K562 (cell line): Measurements from ENCODE around the gene ATE1. TPM values are rescaled to one million over a fixed set of nuclear protein-coding genes. Genes with fewer than 3 reads are reported as not detected.

Experiments
- ATF7 ChIP-seq: fragments of 450-650 bp; IDR thresholded peaks from 2 replicates; pipeline ENCODE4 v1.7.1; 2014; ENCODE audit warnings: mild to moderate bottlenecking, moderate library complexity
- ERF ChIP-seq: fragments of 450-650 bp; formaldehyde crosslinking; IDR thresholded peaks from 2 replicates; pipeline ENCODE4 v1.4.0; 2020; ENCODE audit warnings: mild to moderate bottlenecking, mixed read lengths
- FIP1L1 ChIP-seq: fragments of 200-400 bp; formaldehyde crosslinking; IDR thresholded peaks from 2 replicates; pipeline ENCODE4 v1.6.1; 2018; ENCODE audit warnings: mild to moderate bottlenecking, low read depth, low read length; ENCODE audit not compliant: poor library complexity, severe bottlenecking
- ILF3 ChIP-seq: fragments of 450-650 bp; IDR thresholded peaks from 2 replicates; pipeline ENCODE4 v1.6.1; 2018; ENCODE audit warnings: antibody characterized with exemption, mild to moderate bottlenecking, moderate library complexity, borderline replicate concordance
- polyA plus RNA-seq, 8 experiments: library from polyadenylated mRNA; depleted of rRNA in 4 of 8; stranded (reverse) in 5 of 8; unstranded in 3 of 8; fragments of >200 nt; fragmentation: Nextera tagmentation in 2 of 8; fragmentation: Illumina TruSeq in 1 of 8; extraction: Ambion mirVana in 2 of 8; extraction: Trizol in 1 of 8; gene quantifications; 2 replicates each; pipeline versions ENCODE4 v1.2.1 to v1.2.3, GENCODE V29; 2011 to 2014; ENCODE audit warnings: inconsistent platforms in 1 of 8, missing spikeins in 1 of 8
- total RNA-seq, 7 experiments: library from RNA; depleted of rRNA in 6 of 7; stranded (reverse); fragments of >200 nt in 6 of 7; fragmentation: Illumina TruSeq in 2 of 7; extraction: Trizol in 2 of 7; gene quantifications; 2 replicates each; pipeline versions ENCODE4 v1.2.1 to v1.2.3, GENCODE V29; 2011 to 2021; ENCODE audit warnings: low replicate concordance in 1 of 7
- TF ChIP-seq, protein P1 (sequence below), 2 experiments: fragments of 450-650 bp in 1 of 2; sonication (generic) in 1 of 2; formaldehyde crosslinking in 1 of 2; IDR thresholded peaks; 2 replicates each; pipeline versions ENCODE4 v1.7.1 to v1.9.0; 2016 to 2022; ENCODE audit warnings: inconsistent platforms in 1 of 2, mild to moderate bottlenecking in 1 of 2, missing genetic modification reagents in 1 of 2
- TF ChIP-seq, protein P2 (sequence below): fragments of 250-450 bp; sonication (Bioruptor Pico); IDR thresholded peaks from 2 replicates; pipeline ENCODE4 v1.4.0; 2020
- TF ChIP-seq, protein P3 (sequence below): fragments of 450-650 bp; formaldehyde crosslinking; IDR thresholded peaks from 2 replicates; pipeline ENCODE4 v1.4.0; 2022; ENCODE audit warnings: mild to moderate bottlenecking, moderate library complexity
- TF ChIP-seq, protein P4 (sequence below): fragments of 250-450 bp; sonication (Bioruptor Pico); IDR thresholded peaks from 2 replicates; pipeline ENCODE4 v1.5.0; 2022; ENCODE audit warnings: mild to moderate bottlenecking

Gene ATE1
- total and polyA plus RNA-seq, 9 of the 15 experiments (the other 6 are each of a cell fraction or from before 2014, with no cell fraction given), result 3.0 to 14.2 (median 8.8) TPM

DNA sequence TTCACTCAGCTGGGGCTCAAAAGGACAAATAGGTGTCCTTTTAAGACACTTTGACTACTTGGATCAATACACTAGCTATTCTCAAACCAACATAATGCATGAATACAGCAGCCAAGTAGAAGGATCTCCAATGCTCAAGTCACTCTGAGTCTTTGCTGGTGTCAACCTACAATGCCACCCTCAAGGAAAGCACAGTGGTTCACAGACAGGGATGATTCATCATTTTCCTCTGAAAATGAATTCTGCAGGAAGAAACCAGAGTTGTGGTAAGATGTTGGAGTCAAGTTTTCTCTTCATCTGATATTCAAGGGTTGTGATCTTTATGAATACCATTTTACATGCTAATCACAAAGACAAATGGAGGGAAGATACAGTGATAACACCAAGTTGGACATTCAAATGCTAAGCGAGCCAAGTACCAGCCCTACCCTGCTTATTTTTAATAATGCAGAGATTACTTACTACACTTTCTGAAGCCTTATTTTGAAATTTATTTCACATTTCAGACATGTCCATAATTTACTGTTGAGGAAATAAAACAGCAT, 186.5 kb downstream of the ATE1 start (continued):
- TF ChIP-seq, protein P1, sequence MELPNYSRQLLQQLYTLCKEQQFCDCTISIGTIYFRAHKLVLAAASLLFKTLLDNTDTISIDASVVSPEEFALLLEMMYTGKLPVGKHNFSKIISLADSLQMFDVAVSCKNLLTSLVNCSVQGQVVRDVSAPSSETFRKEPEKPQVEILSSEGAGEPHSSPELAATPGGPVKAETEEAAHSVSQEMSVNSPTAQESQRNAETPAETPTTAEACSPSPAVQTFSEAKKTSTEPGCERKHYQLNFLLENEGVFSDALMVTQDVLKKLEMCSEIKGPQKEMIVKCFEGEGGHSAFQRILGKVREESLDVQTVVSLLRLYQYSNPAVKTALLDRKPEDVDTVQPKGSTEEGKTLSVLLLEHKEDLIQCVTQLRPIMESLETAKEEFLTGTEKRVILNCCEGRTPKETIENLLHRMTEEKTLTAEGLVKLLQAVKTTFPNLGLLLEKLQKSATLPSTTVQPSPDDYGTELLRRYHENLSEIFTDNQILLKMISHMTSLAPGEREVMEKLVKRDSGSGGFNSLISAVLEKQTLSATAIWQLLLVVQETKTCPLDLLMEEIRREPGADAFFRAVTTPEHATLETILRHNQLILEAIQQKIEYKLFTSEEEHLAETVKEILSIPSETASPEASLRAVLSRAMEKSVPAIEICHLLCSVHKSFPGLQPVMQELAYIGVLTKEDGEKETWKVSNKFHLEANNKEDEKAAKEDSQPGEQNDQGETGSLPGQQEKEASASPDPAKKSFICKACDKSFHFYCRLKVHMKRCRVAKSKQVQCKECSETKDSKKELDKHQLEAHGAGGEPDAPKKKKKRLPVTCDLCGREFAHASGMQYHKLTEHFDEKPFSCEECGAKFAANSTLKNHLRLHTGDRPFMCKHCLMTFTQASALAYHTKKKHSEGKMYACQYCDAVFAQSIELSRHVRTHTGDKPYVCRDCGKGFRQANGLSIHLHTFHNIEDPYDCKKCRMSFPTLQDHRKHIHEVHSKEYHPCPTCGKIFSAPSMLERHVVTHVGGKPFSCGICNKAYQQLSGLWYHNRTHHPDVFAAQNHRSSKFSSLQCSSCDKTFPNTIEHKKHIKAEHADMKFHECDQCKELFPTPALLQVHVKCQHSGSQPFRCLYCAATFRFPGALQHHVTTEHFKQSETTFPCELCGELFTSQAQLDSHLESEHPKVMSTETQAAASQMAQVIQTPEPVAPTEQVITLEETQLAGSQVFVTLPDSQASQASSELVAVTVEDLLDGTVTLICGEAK (IDR thresholded peaks at IDR 0.05), result no peak
- TF ChIP-seq, protein P1 (CRISPR knock-in tag; IDR thresholded peaks at IDR 0.05), result no peak
- TF ChIP-seq ILF3, result no peak
- TF ChIP-seq, protein P2, sequence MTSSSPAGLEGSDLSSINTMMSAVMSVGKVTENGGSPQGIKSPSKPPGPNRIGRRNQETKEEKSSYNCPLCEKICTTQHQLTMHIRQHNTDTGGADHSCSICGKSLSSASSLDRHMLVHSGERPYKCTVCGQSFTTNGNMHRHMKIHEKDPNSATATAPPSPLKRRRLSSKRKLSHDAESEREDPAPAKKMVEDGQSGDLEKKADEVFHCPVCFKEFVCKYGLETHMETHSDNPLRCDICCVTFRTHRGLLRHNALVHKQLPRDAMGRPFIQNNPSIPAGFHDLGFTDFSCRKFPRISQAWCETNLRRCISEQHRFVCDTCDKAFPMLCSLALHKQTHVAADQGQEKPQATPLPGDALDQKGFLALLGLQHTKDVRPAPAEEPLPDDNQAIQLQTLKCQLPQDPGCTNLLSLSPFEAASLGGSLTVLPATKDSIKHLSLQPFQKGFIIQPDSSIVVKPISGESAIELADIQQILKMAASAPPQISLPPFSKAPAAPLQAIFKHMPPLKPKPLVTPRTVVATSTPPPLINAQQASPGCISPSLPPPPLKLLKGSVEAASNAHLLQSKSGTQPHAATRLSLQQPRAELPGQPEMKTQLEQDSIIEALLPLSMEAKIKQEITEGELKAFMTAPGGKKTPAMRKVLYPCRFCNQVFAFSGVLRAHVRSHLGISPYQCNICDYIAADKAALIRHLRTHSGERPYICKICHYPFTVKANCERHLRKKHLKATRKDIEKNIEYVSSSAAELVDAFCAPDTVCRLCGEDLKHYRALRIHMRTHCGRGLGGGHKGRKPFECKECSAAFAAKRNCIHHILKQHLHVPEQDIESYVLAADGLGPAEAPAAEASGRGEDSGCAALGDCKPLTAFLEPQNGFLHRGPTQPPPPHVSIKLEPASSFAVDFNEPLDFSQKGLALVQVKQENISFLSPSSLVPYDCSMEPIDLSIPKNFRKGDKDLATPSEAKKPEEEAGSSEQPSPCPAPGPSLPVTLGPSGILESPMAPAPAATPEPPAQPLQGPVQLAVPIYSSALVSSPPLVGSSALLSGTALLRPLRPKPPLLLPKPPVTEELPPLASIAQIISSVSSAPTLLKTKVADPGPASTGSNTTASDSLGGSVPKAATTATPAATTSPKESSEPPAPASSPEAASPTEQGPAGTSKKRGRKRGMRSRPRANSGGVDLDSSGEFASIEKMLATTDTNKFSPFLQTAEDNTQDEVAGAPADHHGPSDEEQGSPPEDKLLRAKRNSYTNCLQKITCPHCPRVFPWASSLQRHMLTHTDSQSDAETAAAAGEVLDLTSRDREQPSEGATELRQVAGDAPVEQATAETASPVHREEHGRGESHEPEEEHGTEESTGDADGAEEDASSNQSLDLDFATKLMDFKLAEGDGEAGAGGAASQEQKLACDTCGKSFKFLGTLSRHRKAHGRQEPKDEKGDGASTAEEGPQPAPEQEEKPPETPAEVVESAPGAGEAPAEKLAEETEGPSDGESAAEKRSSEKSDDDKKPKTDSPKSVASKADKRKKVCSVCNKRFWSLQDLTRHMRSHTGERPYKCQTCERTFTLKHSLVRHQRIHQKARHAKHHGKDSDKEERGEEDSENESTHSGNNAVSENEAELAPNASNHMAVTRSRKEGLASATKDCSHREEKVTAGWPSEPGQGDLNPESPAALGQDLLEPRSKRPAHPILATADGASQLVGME, result no peak
- TF ChIP-seq, protein P3, sequence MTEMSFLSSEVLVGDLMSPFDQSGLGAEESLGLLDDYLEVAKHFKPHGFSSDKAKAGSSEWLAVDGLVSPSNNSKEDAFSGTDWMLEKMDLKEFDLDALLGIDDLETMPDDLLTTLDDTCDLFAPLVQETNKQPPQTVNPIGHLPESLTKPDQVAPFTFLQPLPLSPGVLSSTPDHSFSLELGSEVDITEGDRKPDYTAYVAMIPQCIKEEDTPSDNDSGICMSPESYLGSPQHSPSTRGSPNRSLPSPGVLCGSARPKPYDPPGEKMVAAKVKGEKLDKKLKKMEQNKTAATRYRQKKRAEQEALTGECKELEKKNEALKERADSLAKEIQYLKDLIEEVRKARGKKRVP, result no peak
- TF ChIP-seq, protein P4, sequence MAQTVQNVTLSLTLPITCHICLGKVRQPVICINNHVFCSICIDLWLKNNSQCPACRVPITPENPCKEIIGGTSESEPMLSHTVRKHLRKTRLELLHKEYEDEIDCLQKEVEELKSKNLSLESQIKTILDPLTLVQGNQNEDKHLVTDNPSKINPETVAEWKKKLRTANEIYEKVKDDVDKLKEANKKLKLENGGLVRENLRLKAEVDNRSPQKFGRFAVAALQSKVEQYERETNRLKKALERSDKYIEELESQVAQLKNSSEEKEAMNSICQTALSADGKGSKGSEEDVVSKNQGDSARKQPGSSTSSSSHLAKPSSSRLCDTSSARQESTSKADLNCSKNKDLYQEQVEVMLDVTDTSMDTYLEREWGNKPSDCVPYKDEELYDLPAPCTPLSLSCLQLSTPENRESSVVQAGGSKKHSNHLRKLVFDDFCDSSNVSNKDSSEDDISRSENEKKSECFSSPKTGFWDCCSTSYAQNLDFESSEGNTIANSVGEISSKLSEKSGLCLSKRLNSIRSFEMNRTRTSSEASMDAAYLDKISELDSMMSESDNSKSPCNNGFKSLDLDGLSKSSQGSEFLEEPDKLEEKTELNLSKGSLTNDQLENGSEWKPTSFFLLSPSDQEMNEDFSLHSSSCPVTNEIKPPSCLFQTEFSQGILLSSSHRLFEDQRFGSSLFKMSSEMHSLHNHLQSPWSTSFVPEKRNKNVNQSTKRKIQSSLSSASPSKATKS (CRISPR knock-in tag), result no peak
- TF ChIP-seq FIP1L1, result no peak
- TF ChIP-seq ERF (CRISPR knock-in tag), result no peak
- no peak for TF ChIP-seq ATF7
